HG02763 (cell line): ENCODE results near the gene KCNQ5.
A peak's percentile ranks its signal among the peaks of the same experiment; 100 is the strongest.

Experiments used
- ATAC-seq: cut with Tn5 transposase; IDR thresholded peaks from one replicate; pipeline ENCODE4 v1.9.1; 2021; ENCODE audit warnings: mild to moderate bottlenecking, moderate library complexity; ENCODE audit not compliant: unreplicated experiment

The KCNQ5 gene

GRCh38 chr6:72789145-72789544, 167.3 kb downstream of the KCNQ5 start:
- ATAC-seq = no peak

GRCh38 chr6:72792692-72793091, 170.8 kb downstream of the KCNQ5 start:
- no peak for ATAC-seq

- ATAC-seq = no peak
Measured at GRCh38 chr6:72793641-72794395, 172.0 kb downstream of the KCNQ5 start.

- ATAC-seq = no peak
Measured at GRCh38 chr6:72798196-72798595, 176.3 kb downstream of the KCNQ5 start.

- ATAC-seq = no peak
Measured at GRCh38 chr6:72809746-72810379, 188.0 kb downstream of the KCNQ5 start.

GRCh38 chr6:72810571-72811280, 188.9 kb downstream of the KCNQ5 start:
- no peak for ATAC-seq

- ATAC-seq = no peak
Measured at GRCh38 chr6:72811971-72812421, 190.1 kb downstream of the KCNQ5 start.

GRCh38 chr6:72813807-72814596, 192.1 kb downstream of the KCNQ5 start:
- ATAC-seq = no peak

GRCh38 chr6:72816022-72816421, 194.2 kb downstream of the KCNQ5 start:
- ATAC-seq = no peak

- no peak for ATAC-seq
Measured at GRCh38 chr6:72817208-72817607, 195.3 kb downstream of the KCNQ5 start.

- no peak for ATAC-seq
Measured at GRCh38 chr6:72819609-72820008, 197.7 kb downstream of the KCNQ5 start.

- ATAC-seq = no peak
Measured at GRCh38 chr6:72820153-72820552, 198.3 kb downstream of the KCNQ5 start.

GRCh38 chr6:72820906-72821305, 199.0 kb downstream of the KCNQ5 start:
- ATAC-seq = no peak

- no peak for ATAC-seq
Measured at GRCh38 chr6:72822023-72822422, 200.2 kb downstream of the KCNQ5 start.

GRCh38 chr6:72822691-72823090, 200.8 kb downstream of the KCNQ5 start:
- no peak for ATAC-seq

GRCh38 chr6:72824833-72825232, 203.0 kb downstream of the KCNQ5 start:
- peak; percentile 58 for ATAC-seq

GRCh38 chr6:72825315-72825911, 203.5 kb downstream of the KCNQ5 start:
- ATAC-seq = peak; percentile 43

GRCh38 chr6:72826037-72826436, 204.2 kb downstream of the KCNQ5 start:
- no peak for ATAC-seq

- ATAC-seq = no peak
Measured at GRCh38 chr6:72826744-72827438, 205.0 kb downstream of the KCNQ5 start.

GRCh38 chr6:72828904-72829303, 207.0 kb downstream of the KCNQ5 start:
- no peak for ATAC-seq
